HepG2 (cell line): ENCODE data around the gene PLA2G2E. TPM values are rescaled to one million over a fixed set of nuclear protein-coding genes. Genes with fewer than 3 reads are reported as not detected.

Source experiments
- AHDC1 ChIP-seq: sonication (generic); formaldehyde crosslinking; IDR thresholded peaks from 2 replicates; pipeline ENCODE4 v1.5.1; 2020; ENCODE audit warnings: mild to moderate bottlenecking, missing genetic modification reagents, borderline replicate concordance
- ZFP90 ChIP-seq: sonication (generic); formaldehyde crosslinking; IDR thresholded peaks from 2 replicates; pipeline ENCODE4 v1.8.0; 2022; ENCODE audit warnings: missing genetic modification reagents, mild to moderate bottlenecking, inconsistent platforms, borderline replicate concordance
- ZNF276 ChIP-seq: sonication (generic); formaldehyde crosslinking; IDR thresholded peaks from 2 replicates; pipeline ENCODE4 v1.4.0; 2020; ENCODE audit warnings: mild to moderate bottlenecking, low read depth, missing genetic modification reagents
- ZNF501 ChIP-seq: sonication (generic); formaldehyde crosslinking; IDR thresholded peaks from 2 replicates; pipeline ENCODE4 v1.5.1; 2020; ENCODE audit warnings: mild to moderate bottlenecking, moderate library complexity, missing genetic modification reagents
- polyA plus RNA-seq, 8 experiments: library from polyadenylated mRNA; depleted of rRNA in 3 of 8; stranded (reverse) in 7 of 8; unstranded in 1 of 8; fragments of >200 nt; fragmentation: Illumina TruSeq in 4 of 8; extraction: Trizol in 4 of 8; gene quantifications; 2 replicates each; pipeline versions ENCODE4 v1.2.1 to v1.2.3, GENCODE V29; 2011 to 2016; ENCODE audit warnings: low read depth in 4 of 8, missing spikeins in 1 of 8, mixed read lengths in 1 of 8; ENCODE audit not compliant: insufficient read depth in 1 of 8
- total RNA-seq, 5 experiments: library from RNA; depleted of rRNA; stranded (reverse); fragments of >200 nt; fragmentation: Illumina TruSeq; extraction: Trizol; gene quantifications; 2 replicates each; pipeline ENCODE4 v1.2.3, GENCODE V29; 2016; ENCODE audit warnings: low read depth in 1 of 5
- TF ChIP-seq, protein P1 (sequence below): sonication (generic); formaldehyde crosslinking; IDR thresholded peaks from 2 replicates; pipeline ENCODE4 v1.5.1; 2020; ENCODE audit warnings: mild to moderate bottlenecking, missing genetic modification reagents, moderate library complexity
- TF ChIP-seq, protein P2 (sequence below): sonication (generic); formaldehyde crosslinking; IDR thresholded peaks from 2 replicates; pipeline ENCODE4 v1.4.0; 2020; ENCODE audit warnings: low read depth, missing genetic modification reagents

Gene PLA2G2E
- total and polyA plus RNA-seq, 2 of the 13 experiments (the other 11 are each of a cell fraction or from before 2014, with no cell fraction given), result not detected

GRCh38 chr1:19923137-19923952 lies at the start of gene PLA2G2E (continued):
- TF ChIP-seq ZNF276, result no peak
- TF ChIP-seq, protein P1, sequence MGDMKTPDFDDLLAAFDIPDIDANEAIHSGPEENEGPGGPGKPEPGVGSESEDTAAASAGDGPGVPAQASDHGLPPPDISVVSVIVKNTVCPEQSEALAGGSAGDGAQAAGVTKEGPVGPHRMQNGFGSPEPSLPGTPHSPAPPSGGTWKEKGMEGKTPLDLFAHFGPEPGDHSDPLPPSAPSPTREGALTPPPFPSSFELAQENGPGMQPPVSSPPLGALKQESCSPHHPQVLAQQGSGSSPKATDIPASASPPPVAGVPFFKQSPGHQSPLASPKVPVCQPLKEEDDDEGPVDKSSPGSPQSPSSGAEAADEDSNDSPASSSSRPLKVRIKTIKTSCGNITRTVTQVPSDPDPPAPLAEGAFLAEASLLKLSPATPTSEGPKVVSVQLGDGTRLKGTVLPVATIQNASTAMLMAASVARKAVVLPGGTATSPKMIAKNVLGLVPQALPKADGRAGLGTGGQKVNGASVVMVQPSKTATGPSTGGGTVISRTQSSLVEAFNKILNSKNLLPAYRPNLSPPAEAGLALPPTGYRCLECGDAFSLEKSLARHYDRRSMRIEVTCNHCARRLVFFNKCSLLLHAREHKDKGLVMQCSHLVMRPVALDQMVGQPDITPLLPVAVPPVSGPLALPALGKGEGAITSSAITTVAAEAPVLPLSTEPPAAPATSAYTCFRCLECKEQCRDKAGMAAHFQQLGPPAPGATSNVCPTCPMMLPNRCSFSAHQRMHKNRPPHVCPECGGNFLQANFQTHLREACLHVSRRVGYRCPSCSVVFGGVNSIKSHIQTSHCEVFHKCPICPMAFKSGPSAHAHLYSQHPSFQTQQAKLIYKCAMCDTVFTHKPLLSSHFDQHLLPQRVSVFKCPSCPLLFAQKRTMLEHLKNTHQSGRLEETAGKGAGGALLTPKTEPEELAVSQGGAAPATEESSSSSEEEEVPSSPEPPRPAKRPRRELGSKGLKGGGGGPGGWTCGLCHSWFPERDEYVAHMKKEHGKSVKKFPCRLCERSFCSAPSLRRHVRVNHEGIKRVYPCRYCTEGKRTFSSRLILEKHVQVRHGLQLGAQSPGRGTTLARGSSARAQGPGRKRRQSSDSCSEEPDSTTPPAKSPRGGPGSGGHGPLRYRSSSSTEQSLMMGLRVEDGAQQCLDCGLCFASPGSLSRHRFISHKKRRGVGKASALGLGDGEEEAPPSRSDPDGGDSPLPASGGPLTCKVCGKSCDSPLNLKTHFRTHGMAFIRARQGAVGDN (CRISPR knock-in tag), result peak; percentile 64; the same call in 1 of the 2 replicates
- TF ChIP-seq AHDC1 (CRISPR knock-in tag), result no peak
- 0 out of 2 replicates have a peak, but pooled peaks have one; percentile 28 for TF ChIP-seq ZFP90 (CRISPR knock-in tag)
- TF ChIP-seq, protein P2, sequence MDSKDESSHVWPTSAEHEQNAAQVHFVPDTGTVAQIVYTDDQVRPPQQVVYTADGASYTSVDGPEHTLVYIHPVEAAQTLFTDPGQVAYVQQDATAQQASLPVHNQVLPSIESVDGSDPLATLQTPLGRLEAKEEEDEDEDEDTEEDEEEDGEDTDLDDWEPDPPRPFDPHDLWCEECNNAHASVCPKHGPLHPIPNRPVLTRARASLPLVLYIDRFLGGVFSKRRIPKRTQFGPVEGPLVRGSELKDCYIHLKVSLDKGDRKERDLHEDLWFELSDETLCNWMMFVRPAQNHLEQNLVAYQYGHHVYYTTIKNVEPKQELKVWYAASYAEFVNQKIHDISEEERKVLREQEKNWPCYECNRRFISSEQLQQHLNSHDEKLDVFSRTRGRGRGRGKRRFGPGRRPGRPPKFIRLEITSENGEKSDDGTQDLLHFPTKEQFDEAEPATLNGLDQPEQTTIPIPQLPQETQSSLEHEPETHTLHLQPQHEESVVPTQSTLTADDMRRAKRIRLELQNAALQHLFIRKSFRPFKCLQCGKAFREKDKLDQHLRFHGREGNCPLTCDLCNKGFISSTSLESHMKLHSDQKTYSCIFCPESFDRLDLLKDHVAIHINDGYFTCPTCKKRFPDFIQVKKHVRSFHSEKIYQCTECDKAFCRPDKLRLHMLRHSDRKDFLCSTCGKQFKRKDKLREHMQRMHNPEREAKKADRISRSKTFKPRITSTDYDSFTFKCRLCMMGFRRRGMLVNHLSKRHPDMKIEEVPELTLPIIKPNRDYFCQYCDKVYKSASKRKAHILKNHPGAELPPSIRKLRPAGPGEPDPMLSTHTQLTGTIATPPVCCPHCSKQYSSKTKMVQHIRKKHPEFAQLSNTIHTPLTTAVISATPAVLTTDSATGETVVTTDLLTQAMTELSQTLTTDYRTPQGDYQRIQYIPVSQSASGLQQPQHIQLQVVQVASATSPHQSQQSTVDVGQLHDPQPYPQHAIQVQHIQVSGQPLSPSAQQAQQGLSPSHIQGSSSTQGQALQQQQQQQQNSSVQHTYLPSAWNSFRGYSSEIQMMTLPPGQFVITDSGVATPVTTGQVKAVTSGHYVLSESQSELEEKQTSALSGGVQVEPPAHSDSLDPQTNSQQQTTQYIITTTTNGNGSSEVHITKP (CRISPR knock-in tag), result no peak
- peak; percentile 39; the same call in 1 of the 2 replicates for TF ChIP-seq ZNF501
